ES-I3 (cell line): ENCODE data around the gene ADGRG2.

Experiments used
- H3K36me3 ChIP-seq: 2 replicates; pipeline ENCODE4 v1.6.1; 2013; ENCODE audit warnings: mild to moderate bottlenecking, low read length, control low read depth, moderate library complexity; ENCODE audit not compliant: insufficient read depth
- H3K4me1 ChIP-seq: 2 replicates; pipeline ENCODE4 v1.6.1; 2013; ENCODE audit warnings: mild to moderate bottlenecking, control low read depth, low read length; ENCODE audit not compliant: insufficient read depth
- H3K9ac ChIP-seq: 2 replicates; pipeline ENCODE4 v1.6.1; 2013; ENCODE audit warnings: low read depth, mild to moderate bottlenecking, low read length, moderate library complexity
- H3K9me3 ChIP-seq: 2 replicates; pipeline ENCODE4 v1.6.1; 2013; ENCODE audit warnings: mild to moderate bottlenecking, low read length, moderate library complexity; ENCODE audit not compliant: control insufficient read depth, insufficient read depth

ADGRG2 gene

GRCh38 chrX:18945483-18945882 lies 176.8 kb downstream of the ADGRG2 start:
- Histone ChIP-seq H3K9me3 (0 out of 2 replicates have a peak, but pooled peaks cover 2% of the 10 kb centered on the region), H3K4me1 (peaks cover 6% of the 10 kb centered on the region; the same call in 1 of the 2 replicates), H3K36me3 (no peaks in the 10 kb centered on the region), H3K9ac (no peak overlapping the region)

GRCh38 chrX:18944482-18944881 lies 177.8 kb downstream of the ADGRG2 start:
- H3K9ac ChIP-seq, result no peak overlapping the region
- H3K4me1 ChIP-seq, result peaks cover 6% of the 10 kb centered on the region; the same call in 1 of the 2 replicates
- H3K36me3 ChIP-seq, result no peaks in the 10 kb centered on the region
- 0 out of 2 replicates have a peak, but pooled peaks cover 2% of the 10 kb centered on the region for H3K9me3 ChIP-seq

GRCh38 chrX:18941896-18942295 lies 180.4 kb downstream of the ADGRG2 start:
- 0 out of 2 replicates have a peak, but pooled peaks cover 2% of the 10 kb centered on the region for H3K9me3 ChIP-seq
- H3K9ac ChIP-seq, result no peak overlapping the region
- H3K4me1 ChIP-seq, result peaks cover 13% of the 10 kb centered on the region
- H3K36me3 ChIP-seq, result no peaks in the 10 kb centered on the region; the same call in none of the 2 replicates
